T-helper 1 cell (primary cell): ENCODE results near the gene EIF3D.
"Not testable (repeated sequence)": the region's sequence is repeated elsewhere in the genome, so short reads cannot be mapped to it uniquely, and the experiment has no call there.

ENCODE experiments used
- DNase-seq, 5 donors: peaks; one replicate each; pipeline ENCODE4 v3.0.0-alpha.2; 2012 to 2020

EIF3D gene

DNA sequence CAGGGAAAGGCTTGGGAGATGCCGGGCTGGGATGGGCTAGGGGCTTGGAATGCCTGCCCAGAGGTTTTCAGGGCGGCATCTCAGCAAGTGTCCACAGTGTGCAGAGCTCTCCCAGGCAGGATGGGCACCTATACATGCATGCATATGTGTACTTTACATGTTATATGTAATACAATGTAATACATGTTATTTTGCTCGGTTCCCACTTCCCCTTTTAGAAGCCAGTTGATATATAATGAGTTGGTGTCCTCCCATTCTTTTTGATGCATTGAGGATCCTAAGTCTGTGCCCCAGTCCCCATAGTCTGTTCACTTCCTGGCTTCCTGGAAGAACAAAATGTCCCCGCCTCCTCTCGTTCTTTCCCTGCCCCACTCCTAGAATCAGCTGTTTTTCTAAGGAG, 20.1 kb upstream of the EIF3D start:
- no peak for DNase-seq

DNA sequence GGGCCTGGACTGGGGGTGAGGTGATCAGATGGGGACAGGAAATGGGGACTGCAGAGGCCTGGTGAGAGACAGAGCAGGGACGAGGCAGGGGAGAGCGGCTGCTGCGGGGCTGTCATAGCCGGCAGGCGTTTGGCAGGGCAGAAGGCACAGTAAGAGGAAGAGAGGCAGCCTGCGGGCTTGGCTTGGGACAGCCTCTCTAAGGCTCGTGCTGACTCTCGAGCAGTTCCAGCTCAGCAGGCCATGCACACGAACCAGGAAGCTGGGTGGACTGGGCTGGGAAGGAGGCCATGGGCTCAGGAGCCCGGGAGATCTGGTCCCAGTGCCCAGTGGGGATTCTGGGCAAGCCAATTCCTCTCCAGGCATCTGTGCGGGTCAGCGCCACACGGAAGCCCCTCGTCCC, 19.6 kb upstream of the EIF3D start:
- no peak for DNase-seq

DNA sequence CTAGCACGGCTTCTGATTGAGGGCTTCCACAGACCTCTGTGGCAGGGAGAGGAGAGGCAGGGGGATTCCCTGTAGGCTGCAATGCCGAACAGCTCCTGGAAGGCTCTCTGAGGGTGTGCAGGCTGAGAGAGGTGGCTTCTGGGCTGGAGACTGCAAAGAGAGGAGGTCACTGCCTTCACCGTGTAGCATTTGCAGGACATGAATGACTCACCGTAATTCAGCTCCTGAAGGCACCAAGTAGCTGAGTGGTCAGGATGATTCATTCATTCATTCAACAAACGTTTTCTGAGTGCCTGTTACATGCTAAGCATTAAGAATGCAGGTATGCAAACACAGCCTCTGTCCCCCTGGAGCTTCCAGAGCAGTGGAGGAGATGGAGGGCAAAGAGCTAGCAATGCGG, 18.0 kb upstream of the EIF3D start:
- DNase-seq = peak in 1 of 5 donors; percentile 23

DNA sequence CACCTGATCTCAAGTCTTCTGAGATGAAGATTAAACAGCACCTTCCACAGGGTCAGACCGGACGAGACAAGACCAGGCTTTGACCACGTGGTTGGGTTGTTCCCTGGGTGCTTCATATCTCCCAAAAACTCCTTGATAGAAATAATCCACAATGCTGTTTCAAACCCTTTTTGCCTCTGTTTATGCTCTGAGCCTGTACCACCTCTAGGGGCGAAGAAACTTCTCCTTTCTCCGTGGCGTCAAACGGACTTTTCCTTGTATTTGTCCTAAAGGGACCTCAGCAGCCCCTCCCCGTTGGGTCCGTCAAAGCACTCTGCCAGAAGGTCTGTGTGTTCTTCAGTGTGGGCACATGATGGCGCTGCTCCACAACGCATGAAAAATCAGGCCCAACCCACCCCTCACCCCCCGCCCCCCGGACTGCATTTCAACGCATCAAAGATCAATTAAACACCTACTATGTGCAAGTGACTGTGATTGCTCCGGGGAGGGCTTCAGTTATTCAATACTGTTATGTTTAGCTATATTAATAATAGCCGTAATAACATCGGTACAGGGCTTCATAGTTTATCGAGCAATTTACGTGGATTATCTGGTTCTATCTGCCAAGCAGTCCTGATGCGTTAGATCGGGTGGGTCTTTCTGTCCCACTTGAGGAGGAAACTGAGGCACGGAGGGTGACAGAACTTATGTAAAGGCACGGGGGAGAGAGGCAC, 17.3 kb upstream of the EIF3D start:
- peak in 2 of 5 donors; percentile 11 to 39 for DNase-seq

DNA sequence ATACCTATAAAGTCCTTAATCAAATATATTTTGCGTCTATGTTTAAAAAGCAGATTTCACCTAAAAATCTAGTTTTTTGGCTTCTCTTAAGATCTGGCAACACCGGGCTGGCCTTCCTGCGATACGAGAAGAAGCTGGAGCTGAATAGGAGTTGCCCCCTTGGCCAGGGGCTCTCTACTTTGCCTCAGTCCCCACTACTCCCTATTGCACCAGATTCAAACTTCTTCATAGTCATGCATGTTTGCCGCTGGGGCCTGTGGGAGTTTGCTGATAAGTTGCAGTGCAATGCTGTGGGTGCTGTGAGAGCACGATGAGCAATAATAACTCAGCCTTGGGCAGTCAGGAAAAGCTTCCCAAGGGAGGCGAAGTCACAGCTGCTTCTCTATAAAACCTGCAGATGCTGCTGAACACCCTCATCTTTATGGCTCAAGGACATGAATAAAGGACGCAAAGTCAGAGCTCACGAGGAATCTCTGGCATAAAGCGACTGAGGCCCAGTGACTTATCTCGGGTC, 15.2 kb upstream of the EIF3D start:
- DNase-seq = no peak

DNA sequence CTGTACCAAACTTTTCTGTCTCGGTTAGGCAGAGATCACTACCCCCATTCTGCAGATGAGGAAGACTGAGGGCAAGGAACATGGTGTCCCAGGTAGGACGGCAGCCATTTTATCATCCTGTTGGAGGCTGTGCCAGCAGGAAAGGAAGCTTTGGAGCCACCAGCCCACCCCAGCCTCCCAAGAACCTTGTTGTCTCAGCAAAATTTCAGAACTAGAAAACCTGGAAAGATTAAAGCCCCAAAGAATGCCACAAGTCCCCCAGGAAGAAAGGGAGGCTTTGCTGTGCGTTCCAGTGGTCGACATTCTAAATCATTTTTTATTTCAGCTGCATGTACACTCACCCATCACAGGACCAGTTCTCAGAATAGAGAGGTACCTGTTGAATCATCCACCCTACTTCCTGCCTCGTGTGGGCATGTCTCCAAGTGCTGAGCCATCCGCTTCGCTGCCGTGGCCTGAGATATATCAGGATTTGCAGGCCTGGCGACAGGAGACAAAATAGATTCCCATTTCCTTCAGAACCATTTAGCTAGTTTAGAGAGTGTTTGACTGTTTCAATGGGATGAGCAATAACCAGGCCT, 13.0 kb upstream of the EIF3D start:
- peak in 1 of 5 donors; percentile 76 for DNase-seq

DNA sequence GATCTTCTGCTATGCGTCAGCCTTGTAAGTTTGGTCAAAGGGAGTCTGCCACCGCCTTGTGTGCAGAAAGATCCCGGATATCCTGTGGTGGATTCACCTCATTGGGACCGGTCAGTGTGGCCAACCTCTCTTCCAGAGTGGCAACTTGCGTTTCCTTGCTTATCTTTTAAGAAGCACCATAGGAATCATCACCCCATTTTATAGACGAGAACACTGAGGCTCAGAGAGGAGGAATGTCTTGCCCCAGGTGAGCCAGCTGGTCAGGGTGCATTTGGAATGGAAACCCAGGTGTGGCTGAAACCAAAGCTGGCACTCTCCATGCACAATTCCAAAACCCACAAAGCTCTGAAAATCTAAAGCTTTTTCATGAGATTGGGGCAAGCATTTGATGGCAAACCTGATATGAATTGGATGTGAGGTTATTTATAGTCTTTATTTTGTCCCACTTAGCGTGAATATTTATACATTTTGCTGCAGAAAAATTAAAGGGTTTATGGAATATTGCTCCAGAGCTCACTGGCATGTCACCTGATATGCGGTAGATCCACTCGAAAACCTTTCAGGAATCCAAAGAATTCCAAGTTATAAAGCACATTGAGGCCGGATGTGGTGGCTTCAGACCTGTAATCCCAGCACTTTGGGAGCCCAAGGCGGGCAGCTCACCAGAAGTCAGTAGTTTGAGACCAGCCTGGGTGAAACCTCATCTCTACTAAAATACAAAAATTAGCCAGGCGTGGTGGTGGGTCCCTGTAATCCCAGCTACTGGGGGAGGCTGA, 12.1 kb upstream of the EIF3D start:
- DNase-seq = no peak

DNA sequence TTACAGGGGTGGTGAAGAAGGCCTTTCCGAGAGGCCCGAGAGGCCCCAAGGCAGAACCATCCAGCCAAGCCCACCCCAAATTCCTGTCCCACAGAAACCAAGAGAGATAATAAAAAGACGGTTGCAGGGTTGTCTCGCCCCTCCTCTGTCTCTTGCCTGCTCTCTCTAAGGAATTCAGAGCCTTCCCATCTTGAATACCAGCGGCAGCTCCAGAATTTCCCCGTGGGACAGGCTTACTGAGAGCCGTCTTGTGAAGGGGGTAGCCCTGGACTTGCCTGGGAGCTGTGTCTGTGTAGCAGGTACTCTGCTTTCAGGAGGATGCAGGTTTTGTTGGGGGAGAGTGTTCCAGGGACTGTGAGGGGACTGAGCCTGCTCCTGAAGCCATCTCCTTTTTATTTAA, 9.6 kb upstream of the EIF3D start:
- DNase-seq = no peak

DNA sequence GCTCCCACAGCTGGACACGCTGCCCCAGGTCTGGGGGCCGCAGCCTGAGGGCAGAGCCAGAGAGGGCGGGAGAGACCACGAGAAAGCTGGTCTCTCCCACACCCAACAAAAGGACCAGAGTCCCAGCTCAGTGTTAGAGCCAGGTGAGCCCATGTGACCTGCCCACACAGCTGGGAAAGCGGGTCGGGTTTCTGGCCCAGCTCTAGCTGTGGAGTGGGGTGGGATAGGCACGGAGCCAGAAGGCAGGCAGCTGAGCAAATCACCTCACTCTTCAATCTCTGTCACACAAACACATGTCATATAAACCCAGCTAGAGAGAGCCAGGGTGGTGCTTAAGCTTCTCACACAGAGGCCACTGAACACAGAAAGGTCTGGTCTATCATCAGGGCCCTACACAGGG, 7.8 kb upstream of the EIF3D start:
- DNase-seq = no peak

DNA sequence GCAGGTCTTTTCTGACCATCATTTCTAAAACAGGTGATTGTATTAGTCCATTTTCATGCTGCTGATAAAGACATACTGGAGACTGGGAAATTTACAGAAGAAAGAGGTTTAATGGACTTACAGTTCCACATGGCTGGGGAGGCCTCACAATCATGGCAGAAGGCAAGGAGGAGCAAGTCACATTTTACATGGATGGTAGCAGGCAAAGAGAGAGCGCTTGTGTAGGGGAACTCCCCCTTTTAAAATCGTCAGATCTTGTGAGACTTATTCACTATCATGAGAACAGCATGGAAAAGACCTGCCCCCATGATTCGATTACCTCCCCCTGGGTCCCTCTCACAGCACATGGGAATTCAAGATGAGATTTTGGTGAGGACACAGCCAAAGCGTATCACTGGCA, 4.4 kb upstream of the EIF3D start:
- DNase-seq = not testable (repeated sequence)

DNA sequence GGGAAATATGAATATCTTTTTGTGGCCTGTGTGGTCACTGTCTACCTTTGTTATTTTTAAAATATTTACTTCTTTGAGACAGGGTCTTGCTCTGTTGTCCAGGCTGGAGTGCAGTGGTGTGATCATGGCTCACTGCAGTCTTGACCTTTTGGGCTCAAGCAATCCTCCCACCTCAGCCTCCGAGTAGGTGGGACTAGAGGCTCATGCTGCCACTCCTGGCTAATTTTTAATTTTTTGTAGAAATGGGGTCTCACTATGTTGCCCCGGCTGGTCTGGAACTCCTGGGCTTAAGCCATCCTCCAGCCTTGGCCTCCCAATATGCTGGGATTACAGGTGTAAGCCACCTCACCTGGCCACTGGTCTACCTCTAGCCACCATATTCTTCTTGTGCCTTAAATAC, 3.5 kb upstream of the EIF3D start:
- DNase-seq = no peak

DNA sequence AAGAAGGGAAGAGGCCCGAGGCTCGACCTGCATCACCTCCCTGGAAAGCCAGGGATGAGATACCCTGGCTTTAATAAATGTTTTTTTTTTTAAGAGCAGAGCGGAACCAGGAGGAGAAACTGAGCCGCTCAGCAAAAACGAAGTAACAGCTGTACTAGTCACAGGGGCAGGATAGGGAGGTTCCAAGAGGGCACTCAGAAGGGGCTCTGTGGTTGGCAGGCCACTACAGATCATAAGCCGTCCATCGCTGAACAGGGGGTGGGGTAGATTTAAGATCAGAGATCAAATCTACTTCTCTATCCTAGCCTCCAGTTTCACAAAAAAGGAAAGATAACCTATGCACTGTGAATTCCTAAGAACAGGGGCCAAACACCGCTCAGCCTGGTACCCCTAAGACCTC, 625 bp downstream of the EIF3D start:
- DNase-seq = peak in 1 of 5 donors; percentile 6

DNA sequence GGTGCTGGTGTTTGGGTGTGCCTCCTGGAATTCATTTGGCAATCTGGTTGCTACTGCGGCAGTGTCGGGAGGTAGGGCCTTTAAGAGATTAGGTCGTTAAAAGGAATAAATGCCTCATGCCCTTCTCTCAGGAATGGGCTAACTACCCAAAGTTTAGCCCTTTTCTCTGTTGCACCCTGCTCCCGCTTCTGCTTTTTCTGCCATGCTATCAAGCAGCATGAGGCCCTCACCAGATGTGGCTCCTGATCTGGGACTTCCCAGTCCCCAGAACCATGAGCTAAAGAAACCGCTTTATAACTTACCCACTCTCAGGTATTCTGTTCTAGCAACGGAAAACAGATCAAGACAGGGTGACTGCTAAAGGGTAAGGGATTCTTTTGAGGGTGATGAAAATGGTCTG, 6.3 kb downstream of the EIF3D start:
- no peak for DNase-seq

DNA sequence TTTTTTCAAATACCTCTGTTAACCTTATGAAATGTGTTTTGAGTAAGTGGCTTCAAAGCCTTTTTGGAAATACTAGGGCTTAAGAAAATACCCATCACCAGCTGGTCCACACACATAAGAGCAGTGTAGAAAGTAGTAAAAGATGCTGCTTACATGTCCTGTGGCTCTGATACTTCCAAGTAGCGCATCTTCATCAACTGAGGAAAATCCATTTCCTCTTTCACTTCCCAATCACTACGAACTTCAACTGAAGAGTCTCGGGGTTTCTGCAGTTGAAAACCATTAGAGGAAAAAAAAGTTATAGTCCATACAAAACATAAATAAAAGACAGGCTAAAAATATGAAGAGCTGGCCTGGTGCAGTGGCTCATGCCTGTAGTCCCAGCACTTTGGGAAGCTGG, 8.5 kb downstream of the EIF3D start:
- DNase-seq = no peak

DNA sequence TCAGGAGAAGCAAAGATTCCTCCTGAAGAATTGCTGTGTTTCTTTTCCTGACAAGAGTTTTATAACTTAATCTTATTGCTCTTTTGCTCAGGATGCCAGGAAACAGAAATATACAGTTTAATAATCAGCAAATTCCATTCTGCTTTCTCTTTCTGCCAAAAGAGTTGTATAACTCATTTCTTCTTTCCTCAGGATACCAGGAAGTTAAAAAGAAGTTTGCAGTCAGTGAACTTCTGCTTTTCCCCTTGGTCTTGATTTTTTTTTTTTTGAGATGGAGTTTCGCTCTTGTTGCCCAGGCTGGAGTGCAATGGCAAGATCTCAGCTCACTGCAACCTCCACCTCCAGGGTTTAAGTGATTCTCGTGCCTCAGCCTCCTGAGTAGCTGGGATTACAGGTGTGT, 9.1 kb downstream of the EIF3D start:
- DNase-seq = not testable (repeated sequence)

DNA sequence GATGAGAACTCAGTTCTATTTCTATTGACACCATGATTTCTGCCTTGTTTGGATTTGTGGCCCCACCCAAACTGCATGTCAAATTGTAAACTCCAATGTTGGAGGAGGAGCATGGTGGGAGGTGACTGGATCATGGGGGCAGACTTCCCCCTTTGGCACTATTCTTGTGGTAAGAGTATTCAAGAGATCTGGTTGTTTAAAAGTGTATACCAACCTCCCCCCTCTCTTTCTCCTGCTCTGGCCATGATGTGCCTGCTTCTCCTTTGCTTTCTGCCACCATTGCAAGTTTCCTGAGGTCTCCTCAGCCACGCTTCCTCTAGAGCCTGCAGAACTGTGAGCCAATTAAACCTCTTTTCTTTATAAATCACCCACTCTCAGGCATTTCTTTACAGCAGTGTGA, 14.2 kb downstream of the EIF3D start:
- no peak for DNase-seq

DNA sequence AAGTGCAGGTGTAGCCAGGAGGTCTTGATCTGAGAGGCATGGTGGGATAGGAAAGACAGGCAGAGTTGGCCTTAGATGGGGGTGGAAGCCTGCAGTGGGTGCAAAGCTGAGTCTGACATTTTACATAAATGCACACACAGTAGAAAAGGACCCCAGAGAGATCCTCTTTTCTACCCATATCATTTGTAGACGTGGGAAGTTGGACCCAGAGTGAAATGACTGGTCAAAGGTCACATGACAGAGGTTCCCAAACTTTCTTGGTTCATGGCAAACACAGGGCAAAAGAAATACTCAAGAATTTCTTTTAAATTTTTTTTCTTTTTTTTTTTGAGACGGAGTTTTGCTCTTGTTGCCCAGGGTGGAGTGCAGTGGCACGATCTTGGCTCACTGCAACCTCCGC, 16.0 kb downstream of the EIF3D start:
- no peak for DNase-seq

DNA sequence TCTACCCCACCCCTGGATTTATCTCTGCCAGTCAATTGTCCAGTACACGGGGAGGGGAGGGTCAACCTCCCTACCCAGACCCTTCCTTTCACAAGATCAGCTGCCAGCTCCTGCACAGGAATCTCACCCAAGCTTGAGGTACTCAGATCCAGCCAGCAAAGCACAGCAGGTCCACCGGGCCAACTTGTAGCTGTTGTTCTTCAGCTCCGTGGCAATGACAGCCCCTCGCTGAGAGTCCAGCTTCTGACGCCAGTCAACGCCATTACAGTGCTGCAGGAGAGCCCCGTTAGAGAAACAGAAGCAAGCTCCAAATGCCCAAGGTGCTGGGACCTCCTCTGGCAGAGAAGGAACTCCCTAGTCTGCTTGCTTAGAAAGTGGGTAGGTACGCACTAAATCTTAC, 16.6 kb downstream of the EIF3D start:
- no peak for DNase-seq

DNA sequence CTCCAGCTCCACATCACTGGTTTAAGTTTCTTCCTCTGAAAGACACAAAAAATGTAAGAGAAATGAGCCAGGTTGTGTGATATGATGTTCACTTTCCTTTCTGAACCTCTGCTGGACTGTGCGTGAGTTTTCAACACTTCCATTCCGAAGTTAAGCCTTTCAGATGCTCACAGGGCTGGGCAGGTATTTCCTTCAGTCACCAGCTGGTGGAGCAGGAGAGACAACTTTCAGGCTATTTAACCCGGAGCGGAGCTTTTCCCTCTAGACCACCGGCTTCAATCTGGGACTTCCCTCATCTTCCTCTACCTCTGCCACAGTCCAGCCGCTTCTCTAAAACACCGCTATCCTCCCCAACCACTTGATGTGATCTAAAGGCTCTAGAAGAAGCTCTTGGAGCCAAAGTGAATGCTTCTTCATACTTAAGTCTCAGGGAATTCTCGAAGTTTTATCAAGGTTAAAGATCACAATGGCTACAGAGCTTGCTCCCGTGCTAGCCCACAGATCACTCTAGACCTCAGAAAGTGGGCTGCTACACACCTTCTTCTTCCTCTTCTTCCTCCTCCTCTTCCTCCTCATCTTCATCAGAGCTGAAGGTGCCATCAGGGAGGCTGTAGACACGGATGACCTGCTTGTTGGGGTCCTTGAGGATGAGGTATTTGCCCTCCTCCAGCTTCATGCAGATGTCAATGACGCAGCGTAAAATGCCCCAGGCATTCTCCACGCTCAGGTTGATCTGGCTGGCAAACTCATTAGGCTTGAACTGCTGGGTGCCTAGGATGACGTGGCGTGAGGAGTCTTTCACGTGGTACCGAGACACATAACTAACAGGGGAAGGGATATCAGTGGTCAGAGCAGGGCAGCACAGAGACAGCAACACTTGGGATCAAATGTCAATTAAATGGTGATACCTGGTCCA, 17.7 kb downstream of the EIF3D start:
- peak in 1 of 5 donors; percentile 10 for DNase-seq

DNA sequence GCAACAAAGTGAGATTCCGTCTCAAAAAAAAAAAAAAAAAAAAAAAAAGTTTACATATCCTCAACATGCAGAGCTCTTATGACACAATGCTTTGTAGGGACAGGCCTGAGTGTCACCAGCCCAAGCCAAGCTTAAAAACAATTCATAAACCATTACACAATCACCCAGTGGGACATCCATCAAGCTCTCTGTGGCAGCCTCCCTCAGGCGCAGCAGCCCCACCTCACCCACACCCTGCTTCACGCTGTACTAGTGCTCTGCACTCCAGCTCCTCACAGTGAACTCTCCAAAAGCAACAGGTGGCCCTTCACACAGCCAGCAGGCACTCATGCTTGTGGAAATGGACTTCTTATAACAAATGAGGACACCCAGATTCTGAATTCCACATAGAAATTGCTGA, 18.6 kb downstream of the EIF3D start:
- no peak for DNase-seq

DNA sequence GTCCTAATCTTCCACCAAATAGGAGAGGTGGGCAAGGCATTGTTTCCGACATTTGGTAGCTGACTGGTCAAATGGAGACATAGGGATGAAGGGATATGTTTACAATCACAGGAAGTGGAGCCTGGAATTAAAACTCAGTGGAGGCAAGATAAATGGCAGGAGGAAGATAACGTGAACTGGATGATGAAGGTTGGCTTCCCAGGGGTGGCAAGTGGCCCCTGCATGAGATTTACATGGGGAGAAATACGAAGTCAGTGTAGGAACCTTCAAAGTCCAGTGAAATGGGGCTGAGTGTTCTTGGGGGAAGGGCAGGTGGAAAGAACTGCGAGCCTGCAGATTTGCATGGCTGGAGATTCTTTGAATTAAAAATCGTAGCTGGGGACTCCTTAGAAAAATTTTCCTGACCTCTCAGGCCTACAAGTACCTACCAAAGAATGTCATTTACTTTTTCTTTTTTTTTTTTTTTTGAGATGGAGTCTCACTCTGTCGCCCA, 21.4 kb downstream of the EIF3D start:
- DNase-seq = no peak
